ENCODE measurements around the gene KMT5B. TPM values are rescaled to one million over a fixed set of nuclear protein-coding genes. Genes with fewer than 3 reads are reported as not detected.

KMT5B gene
- total and polyA plus RNA-seq, 2 of the 13 experiments (the other 11 are each of a cell fraction or from before 2014, with no cell fraction given): 17.6 to 23.7 TPM

DNA sequence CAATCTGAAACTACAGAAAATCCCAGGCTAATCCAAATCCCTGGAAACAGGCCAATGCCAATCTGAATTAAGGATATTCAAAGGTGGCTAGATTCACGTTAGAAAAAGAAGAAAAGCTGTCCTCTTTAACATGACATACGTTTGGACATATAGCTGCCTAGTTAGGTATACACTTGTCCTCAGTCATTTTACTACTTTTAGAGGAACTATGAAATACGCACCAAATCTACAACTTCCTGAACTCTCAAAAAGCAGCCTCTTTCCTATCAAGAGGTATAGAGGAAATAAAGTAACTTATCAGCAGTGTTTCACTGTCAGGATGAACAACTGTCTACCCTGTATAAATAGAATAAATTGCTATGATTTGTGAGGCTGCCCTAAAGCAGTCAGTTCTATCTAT lies 24.0 kb downstream of the KMT5B start:
- intact Hi-C loops (cut with micrococcal nuclease; ENCODE audit: unreplicated experiment) (no loop called here), in situ Hi-C loops (cut with HindIII; ENCODE audit: extremely low pct_ligation_motif_present, low pct_unique_long_range_greater_than_20kb) (no loop called here)
- peaks cover 10 to 38% of the 10 kb centered on the region in 2 experiments; a peak in 4 of 5 replicates for H3K36me3 ChIP-seq (replicated peaks in 1 of 2; ENCODE audit: control insufficient read depth in 1 of 2, insufficient read depth in 2 of 2, low read length in 2 of 2)
- no peak for FAIRE-seq
- H3K79me2 ChIP-seq (ENCODE audit: insufficient read depth, low read length): peaks cover 67% of the 10 kb centered on the region
- no peak for DNase-seq (ENCODE audit: low spot score)
- H3K4me1 ChIP-seq (ENCODE audit: insufficient read depth, low read length): peaks cover 15% of the 10 kb centered on the region
- WGBS (ENCODE audit: low lambda C conversion rate): 99% methylated on average over 3 of the region's 3 CpGs
- no peak for ATAC-seq
- no peaks in the 10 kb centered on the region for H3K9me3 ChIP-seq (ENCODE audit: low read length)
- no peak overlapping the region for H3K4me3 ChIP-seq (replicated peaks in 1 of 3; ENCODE audit: insufficient read depth in 1 of 3, low read depth in 2 of 3, low read length in 3 of 3)
- CTCF ChIA-PET (ENCODE audit: low intra/inter-chr PET ratio, low total read pairs): no interaction called here
- no peak overlapping the region for H3K27ac ChIP-seq (ENCODE audit: extremely low read length, insufficient read depth, low read length)
- no TSS peak for BruUV-seq (replicated peaks)
- no peak overlapping the region for H3K9ac ChIP-seq (ENCODE audit: insufficient read depth, low read depth, low read length)
- POLR2A ChIA-PET: no interaction called here
- no peak overlapping the region for H3K4me2 ChIP-seq (ENCODE audit: low read depth, low read length)
- H3K27me3 ChIP-seq (ENCODE audit: control insufficient read depth in 1 of 2, insufficient read depth in 2 of 2, low read length in 2 of 2): no peaks in the 10 kb centered on the region
- peaks cover 20% of the 10 kb centered on the region for H4K20me1 ChIP-seq (ENCODE audit: insufficient read depth, low read length)
- no peak overlapping the region for H2AFZ ChIP-seq (ENCODE audit: low read length)
- TF ChIP-seq RAD21 (CRISPR knock-in tag; IDR thresholded peaks at IDR 0.05): no peak
- TF ChIP-seq BRF2 (CRISPR knock-in tag; IDR thresholded peaks at IDR 0.05): no peak
- no peak for TF ChIP-seq ZNF274 (CRISPR knock-in tag; IDR thresholded peaks at IDR 0.05)
- no peak for TF ChIP-seq MXD3 (CRISPR knock-in tag; IDR thresholded peaks at IDR 0.05)
- TF ChIP-seq ZSCAN30 (CRISPR knock-in tag; IDR thresholded peaks at IDR 0.05): no peak
- no peak for TF ChIP-seq POLR2G (IDR thresholded peaks at IDR 0.05; ENCODE audit: low read depth, low read length)
- no peak for TF ChIP-seq EP300 (IDR thresholded peaks at IDR 0.05; ENCODE audit: low read depth in 2 of 2, low read length in 2 of 2)
- TF ChIP-seq EP300 (CRISPR knock-in tag; IDR thresholded peaks at IDR 0.05; ENCODE audit: borderline replicate concordance): no peak
- TF ChIP-seq SCMH1 (CRISPR knock-in tag; IDR thresholded peaks at IDR 0.05; ENCODE audit: borderline replicate concordance): no peak
- no peak for TF ChIP-seq SMARCE1 (IDR thresholded peaks at IDR 0.05; ENCODE audit: borderline replicate concordance)
- TF ChIP-seq ZNF577 (CRISPR knock-in tag; IDR thresholded peaks at IDR 0.05; ENCODE audit: borderline replicate concordance, low read depth): no peak
- no peak for TF ChIP-seq ZNF256 (CRISPR knock-in tag; conservative IDR thresholded peaks at IDR 0.05)
- TF ChIP-seq HNF1B (CRISPR knock-in tag; IDR thresholded peaks at IDR 0.05): no peak
- TF ChIP-seq, protein P1, sequence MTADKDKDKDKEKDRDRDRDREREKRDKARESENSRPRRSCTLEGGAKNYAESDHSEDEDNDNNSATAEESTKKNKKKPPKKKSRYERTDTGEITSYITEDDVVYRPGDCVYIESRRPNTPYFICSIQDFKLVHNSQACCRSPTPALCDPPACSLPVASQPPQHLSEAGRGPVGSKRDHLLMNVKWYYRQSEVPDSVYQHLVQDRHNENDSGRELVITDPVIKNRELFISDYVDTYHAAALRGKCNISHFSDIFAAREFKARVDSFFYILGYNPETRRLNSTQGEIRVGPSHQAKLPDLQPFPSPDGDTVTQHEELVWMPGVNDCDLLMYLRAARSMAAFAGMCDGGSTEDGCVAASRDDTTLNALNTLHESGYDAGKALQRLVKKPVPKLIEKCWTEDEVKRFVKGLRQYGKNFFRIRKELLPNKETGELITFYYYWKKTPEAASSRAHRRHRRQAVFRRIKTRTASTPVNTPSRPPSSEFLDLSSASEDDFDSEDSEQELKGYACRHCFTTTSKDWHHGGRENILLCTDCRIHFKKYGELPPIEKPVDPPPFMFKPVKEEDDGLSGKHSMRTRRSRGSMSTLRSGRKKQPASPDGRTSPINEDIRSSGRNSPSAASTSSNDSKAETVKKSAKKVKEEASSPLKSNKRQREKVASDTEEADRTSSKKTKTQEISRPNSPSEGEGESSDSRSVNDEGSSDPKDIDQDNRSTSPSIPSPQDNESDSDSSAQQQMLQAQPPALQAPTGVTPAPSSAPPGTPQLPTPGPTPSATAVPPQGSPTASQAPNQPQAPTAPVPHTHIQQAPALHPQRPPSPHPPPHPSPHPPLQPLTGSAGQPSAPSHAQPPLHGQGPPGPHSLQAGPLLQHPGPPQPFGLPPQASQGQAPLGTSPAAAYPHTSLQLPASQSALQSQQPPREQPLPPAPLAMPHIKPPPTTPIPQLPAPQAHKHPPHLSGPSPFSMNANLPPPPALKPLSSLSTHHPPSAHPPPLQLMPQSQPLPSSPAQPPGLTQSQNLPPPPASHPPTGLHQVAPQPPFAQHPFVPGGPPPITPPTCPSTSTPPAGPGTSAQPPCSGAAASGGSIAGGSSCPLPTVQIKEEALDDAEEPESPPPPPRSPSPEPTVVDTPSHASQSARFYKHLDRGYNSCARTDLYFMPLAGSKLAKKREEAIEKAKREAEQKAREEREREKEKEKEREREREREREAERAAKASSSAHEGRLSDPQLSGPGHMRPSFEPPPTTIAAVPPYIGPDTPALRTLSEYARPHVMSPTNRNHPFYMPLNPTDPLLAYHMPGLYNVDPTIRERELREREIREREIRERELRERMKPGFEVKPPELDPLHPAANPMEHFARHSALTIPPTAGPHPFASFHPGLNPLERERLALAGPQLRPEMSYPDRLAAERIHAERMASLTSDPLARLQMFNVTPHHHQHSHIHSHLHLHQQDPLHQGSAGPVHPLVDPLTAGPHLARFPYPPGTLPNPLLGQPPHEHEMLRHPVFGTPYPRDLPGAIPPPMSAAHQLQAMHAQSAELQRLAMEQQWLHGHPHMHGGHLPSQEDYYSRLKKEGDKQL (CRISPR knock-in tag; IDR thresholded peaks at IDR 0.05; ENCODE audit: low read depth): no peak
- no peak for TF ChIP-seq MEIS2 (CRISPR knock-in tag; IDR thresholded peaks at IDR 0.05)
- TF ChIP-seq NFKBIZ (CRISPR knock-in tag; IDR thresholded peaks at IDR 0.05): no peak

All from HepG2 (cell line).